Coronary artery (tissue), 2 donors: Measurements from ENCODE around the gene NOL7.
A peak's percentile ranks its signal among the peaks of the same experiment; 100 is the strongest.

Experiments used
- DNase-seq: peaks from one replicate; pipeline ENCODE4 v3.0.0-alpha.2; 2017; ENCODE audit warnings: low spot score
- H3K27ac ChIP-seq, 2 donors: fragments of 200-600 bp; sonication (generic); one replicate each; pipeline ENCODE4 v1.5.1; 2016 to 2019
- H3K4me3 ChIP-seq: fragments of 200-600 bp; sonication (generic); 2 replicates; pipeline ENCODE4 v1.5.1; 2016; ENCODE audit warnings: mild to moderate bottlenecking, moderate library complexity
- TF ChIP-seq, protein P1 (sequence below): fragments of 200-600 bp; sonication (generic); IDR thresholded peaks from one replicate; pipeline ENCODE4 v1.5.1; 2019; ENCODE audit warnings: antibody characterized with exemption

Gene NOL7

DNA sequence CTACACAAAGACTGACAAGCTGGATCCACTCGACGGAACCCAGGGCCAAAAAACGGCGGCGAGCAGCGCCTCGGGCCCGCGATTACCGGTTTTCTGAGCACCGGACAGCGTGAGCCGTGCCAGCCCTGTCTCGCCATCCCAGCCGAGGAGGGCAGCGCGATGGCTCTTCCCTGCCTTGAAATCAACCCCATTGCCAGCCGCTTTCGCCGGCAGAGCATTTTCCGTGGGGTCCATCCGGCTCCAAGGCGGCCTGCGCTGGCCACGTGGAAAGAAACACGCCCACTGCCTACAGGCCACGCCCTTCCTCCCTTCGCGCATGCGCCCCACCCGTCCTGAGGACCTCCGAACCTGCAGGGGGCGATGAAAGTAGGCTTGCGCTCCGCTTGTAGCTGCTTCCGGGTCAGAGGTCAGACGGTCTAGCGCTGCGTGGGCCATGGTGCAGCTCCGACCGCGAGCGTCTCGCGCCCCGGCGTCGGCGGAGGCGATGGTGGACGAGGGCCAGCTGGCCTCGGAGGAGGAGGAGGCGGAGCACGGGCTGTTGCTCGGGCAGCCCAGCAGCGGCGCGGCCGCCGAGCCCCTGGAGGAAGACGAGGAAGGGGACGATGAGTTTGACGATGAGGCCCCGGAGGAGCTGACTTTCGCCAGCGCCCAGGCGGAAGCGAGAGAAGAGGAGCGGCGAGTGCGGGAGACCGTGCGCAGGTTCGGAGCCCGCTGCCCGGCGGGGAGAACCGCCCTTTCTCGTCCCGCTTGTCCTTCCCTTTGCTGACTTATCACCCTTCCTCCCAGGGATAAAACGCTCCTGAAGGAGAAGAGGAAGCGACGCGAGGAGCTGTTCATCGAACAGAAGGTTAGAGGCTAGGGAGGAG lies at the start of gene NOL7:
NOL7 (plus strand) TSS at position 410 of the 866 bp plus-strand sequence; CDS start at position 434, 24 bp downstream.
- TF ChIP-seq, protein P1, sequence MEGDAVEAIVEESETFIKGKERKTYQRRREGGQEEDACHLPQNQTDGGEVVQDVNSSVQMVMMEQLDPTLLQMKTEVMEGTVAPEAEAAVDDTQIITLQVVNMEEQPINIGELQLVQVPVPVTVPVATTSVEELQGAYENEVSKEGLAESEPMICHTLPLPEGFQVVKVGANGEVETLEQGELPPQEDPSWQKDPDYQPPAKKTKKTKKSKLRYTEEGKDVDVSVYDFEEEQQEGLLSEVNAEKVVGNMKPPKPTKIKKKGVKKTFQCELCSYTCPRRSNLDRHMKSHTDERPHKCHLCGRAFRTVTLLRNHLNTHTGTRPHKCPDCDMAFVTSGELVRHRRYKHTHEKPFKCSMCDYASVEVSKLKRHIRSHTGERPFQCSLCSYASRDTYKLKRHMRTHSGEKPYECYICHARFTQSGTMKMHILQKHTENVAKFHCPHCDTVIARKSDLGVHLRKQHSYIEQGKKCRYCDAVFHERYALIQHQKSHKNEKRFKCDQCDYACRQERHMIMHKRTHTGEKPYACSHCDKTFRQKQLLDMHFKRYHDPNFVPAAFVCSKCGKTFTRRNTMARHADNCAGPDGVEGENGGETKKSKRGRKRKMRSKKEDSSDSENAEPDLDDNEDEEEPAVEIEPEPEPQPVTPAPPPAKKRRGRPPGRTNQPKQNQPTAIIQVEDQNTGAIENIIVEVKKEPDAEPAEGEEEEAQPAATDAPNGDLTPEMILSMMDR = peak; percentile 68
- peak; percentile 99 for DNase-seq
- H3K27ac ChIP-seq = peak within 1 kb of the TSS; percentile 84 to 92

DNA sequence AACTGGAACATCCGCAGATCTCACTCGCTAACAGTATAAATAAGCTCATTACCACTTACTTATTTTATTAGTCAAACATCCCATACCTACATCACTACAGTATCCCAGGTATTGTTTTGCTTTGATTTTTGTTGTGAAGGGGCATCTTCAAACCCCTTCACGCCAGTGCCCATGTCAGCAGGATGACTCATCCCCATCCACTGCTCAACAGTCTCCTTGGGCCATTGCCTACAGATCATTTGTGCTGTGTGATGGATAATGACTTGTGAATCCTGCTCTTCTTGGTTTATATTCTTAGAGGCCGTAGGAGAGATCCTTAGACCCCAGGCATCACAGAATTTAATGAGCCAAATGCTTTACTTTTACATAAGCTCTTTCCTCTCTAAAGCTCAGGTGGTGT lies 49.2 kb upstream of the NOL7 start:
- Histone ChIP-seq H3K4me3 (no peak overlapping the region), H3K27ac (no peak overlapping the region)
- DNase-seq = no peak
- TF ChIP-seq, protein P1 = no peak

More for the DNA sequence above, at the start of gene NOL7:
- peak within 1 kb of the TSS; percentile 86 for H3K4me3 ChIP-seq

DNA sequence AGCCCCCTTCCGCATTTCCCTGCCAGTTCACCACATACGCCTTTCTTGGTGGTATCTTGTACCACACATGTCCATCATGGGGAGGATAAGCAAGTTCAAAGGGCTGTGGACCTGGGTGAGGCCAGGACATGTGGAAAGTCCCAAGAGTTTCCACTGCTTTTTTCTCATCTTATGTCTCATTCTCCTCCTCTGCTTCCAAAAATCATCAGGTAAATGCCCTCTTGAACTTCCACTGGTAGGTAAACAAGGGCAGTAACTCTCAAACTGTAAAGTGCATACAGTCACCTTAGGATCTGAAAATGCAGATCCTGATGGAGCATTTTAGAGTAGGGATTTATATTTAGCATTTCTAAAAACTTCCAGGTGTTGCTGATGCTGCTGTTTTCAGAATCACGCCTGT lies 48.6 kb upstream of the NOL7 start:
- no peak overlapping the region for H3K27ac ChIP-seq
- no peak for DNase-seq
- no peak overlapping the region for H3K4me3 ChIP-seq
- TF ChIP-seq, protein P1 = no peak

DNA sequence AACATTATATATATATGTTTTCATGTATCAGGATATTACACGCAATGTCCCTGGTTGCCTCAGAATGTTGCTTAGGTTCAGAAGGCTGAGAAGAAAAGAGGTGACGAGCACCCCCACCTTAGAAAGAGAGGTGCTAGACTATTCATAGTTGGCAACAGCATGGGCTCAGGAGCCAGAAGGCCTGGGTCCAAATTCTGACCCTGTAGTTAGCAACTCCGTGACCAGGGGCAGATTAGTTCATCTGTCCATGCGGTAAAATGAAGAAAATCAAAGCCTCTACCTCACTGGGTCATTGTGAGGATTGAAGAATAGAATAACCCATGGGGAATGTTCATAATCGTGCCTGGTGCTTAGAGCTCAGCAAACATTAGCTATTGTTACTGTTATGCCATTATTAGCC lies 46.2 kb upstream of the NOL7 start:
- no peak overlapping the region for H3K4me3 ChIP-seq

DNA sequence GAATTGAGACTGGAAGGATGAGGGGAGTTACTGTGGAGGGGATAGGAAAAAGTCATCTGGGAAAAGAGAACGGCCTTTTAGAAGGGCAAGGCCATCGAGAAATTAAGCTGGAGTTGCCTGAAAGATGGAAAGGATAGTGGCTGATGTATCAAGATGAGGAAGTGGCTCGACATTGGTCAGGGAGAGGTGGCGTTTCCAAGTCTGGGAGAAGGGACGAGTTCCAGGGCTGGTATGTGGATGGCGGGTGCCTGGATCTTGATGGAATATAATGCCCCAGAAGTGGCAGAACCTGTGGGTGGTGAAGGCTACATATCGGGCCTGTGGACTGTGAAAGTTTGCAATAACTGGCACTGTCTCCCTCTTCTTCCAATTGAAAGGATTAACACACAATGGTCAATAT lies 42.9 kb upstream of the NOL7 start:
- no peak for DNase-seq
- TF ChIP-seq, protein P1 = no peak
- Histone ChIP-seq H3K27ac (no peak overlapping the region), H3K4me3 (no peak overlapping the region)

More for the DNA sequence above, 46.2 kb upstream of the NOL7 start:
- DNase-seq = no peak
- TF ChIP-seq, protein P1 = no peak
- no peak overlapping the region for H3K27ac ChIP-seq

DNA sequence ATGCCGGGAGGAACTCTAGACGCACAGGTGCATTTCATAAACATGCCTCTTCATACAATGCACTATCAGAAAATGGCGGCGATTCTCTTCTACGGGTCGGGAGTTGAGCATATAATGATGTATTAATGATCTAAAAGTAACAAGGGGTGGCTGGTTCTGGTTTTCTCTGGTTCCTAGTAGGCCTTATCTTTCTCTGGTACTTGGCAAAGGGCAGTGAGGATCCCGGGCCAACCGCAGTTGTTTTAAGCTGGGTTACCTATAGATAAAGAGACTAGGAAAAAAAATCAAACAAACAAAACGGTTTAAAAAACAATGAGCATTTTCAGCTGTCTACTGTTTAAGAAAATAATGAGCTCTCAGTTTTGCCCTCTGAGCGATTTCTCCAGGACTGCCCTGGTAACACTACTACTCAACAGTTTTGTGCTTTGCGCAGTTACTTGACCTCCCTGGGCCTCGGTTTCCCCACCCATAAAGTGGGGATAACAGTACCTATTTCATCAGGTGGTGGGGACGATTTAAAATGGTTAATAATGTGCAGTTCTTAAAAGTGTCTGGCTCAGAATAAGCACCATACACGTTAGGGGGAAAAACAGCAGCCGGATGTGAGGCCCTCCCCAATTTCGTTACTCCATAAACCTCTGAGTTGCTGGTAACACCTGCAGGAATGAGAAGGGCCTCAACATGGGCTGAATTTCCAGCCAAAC lies 42.0 kb upstream of the NOL7 start:
- no peak for DNase-seq
- peak overlapping the region; percentile 79 for H3K4me3 ChIP-seq
- H3K27ac ChIP-seq = peak overlapping the region; percentile 96 to 99
- TF ChIP-seq, protein P1 = no peak
